ENCODE measurements around the gene C1orf141. TPM values are rescaled to one million over a fixed set of nuclear protein-coding genes. Genes with fewer than 3 reads are reported as not detected.
A peak's percentile ranks its signal among the peaks of the same experiment; 100 is the strongest.

Gene C1orf141
- total RNA-seq, 1 donor from 2014 or later = not detected

DNA sequence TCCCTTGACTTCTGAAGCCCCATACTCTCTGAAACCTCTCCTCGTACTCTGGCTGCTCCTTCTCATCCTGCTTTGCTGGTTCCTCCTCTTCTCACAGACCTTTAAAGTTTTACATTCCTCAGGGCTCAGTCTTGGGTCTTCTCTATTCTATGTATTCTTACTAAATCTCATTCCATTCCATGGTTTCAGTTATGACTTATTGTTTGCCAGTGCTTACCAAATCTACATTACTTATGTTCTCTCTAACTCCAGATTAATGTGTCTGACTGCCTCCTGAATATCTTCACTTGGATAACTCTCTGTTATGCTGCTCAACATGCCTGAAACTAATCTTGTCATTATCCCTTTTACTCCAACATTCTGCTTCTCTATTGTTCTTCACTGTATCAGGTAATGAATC is 75.4 kb downstream of the C1orf141 start:
- Mint-ChIP-seq H3K4me3 (ENCODE audit: unreplicated experiment) (no peak overlapping the region), H3K27ac (ENCODE audit: unreplicated experiment) (no peak overlapping the region), H3K4me1 (ENCODE audit: low read depth, unreplicated experiment) (no peaks in the 10 kb centered on the region), H3K27me3 (ENCODE audit: unreplicated experiment) (peaks cover 1% of the 10 kb centered on the region), H3K36me3 (ENCODE audit: unreplicated experiment) (no peaks in the 10 kb centered on the region), H3K9me3 (ENCODE audit: unreplicated experiment) (peaks cover 2% of the 10 kb centered on the region)
- TF ChIP-seq, protein P1, sequence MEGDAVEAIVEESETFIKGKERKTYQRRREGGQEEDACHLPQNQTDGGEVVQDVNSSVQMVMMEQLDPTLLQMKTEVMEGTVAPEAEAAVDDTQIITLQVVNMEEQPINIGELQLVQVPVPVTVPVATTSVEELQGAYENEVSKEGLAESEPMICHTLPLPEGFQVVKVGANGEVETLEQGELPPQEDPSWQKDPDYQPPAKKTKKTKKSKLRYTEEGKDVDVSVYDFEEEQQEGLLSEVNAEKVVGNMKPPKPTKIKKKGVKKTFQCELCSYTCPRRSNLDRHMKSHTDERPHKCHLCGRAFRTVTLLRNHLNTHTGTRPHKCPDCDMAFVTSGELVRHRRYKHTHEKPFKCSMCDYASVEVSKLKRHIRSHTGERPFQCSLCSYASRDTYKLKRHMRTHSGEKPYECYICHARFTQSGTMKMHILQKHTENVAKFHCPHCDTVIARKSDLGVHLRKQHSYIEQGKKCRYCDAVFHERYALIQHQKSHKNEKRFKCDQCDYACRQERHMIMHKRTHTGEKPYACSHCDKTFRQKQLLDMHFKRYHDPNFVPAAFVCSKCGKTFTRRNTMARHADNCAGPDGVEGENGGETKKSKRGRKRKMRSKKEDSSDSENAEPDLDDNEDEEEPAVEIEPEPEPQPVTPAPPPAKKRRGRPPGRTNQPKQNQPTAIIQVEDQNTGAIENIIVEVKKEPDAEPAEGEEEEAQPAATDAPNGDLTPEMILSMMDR (IDR thresholded peaks at IDR 0.05; ENCODE audit: partially characterized antibody, unreplicated experiment) = no peak
- DNase-seq = no peak

GRCh38 chr1:67058761-67059160 is 76.0 kb downstream of the C1orf141 start:
- H3K4me1 Mint-ChIP-seq (ENCODE audit: low read depth, unreplicated experiment) = no peaks in the 10 kb centered on the region
- no peaks in the 10 kb centered on the region for H3K36me3 Mint-ChIP-seq (ENCODE audit: unreplicated experiment)
- TF ChIP-seq, protein P1 (IDR thresholded peaks at IDR 0.05; ENCODE audit: partially characterized antibody, unreplicated experiment) = no peak
- H3K27ac Mint-ChIP-seq (ENCODE audit: unreplicated experiment) = no peak overlapping the region
- DNase-seq = no peak
- H3K27me3 Mint-ChIP-seq (ENCODE audit: unreplicated experiment) = peaks cover 1% of the 10 kb centered on the region
- peaks cover 2% of the 10 kb centered on the region for H3K9me3 Mint-ChIP-seq (ENCODE audit: unreplicated experiment)
- H3K4me3 Mint-ChIP-seq (ENCODE audit: unreplicated experiment) = no peak overlapping the region

DNA sequence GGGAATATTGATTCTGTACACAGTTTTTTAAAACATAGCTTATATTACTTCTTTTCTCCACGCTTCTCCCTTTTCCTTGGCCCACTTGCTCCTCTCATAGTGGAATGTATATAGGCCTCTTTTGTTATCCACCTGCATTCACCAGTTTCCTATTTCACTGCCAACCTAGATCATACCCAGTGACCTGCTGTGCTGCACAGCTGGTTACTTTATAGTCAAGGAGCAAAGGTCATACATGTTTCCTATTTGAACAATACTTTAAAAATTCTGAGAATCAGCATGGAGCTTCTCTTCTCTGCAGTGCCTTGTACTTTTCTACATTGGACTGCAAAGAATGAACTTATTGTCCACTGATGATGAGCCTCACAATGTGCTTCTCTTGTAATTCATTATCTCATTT is 76.5 kb downstream of the C1orf141 start:
- H3K27me3 Mint-ChIP-seq (ENCODE audit: unreplicated experiment) = peaks cover 1% of the 10 kb centered on the region
- no peak overlapping the region for H3K4me3 Mint-ChIP-seq (ENCODE audit: unreplicated experiment)
- no peak overlapping the region for H3K27ac Mint-ChIP-seq (ENCODE audit: unreplicated experiment)
- TF ChIP-seq, protein P1 (IDR thresholded peaks at IDR 0.05; ENCODE audit: partially characterized antibody, unreplicated experiment) = no peak
- peaks cover 2% of the 10 kb centered on the region for H3K9me3 Mint-ChIP-seq (ENCODE audit: unreplicated experiment)
- H3K36me3 Mint-ChIP-seq (ENCODE audit: unreplicated experiment) = no peaks in the 10 kb centered on the region
- no peaks in the 10 kb centered on the region for H3K4me1 Mint-ChIP-seq (ENCODE audit: low read depth, unreplicated experiment)
- DNase-seq = no peak

DNA sequence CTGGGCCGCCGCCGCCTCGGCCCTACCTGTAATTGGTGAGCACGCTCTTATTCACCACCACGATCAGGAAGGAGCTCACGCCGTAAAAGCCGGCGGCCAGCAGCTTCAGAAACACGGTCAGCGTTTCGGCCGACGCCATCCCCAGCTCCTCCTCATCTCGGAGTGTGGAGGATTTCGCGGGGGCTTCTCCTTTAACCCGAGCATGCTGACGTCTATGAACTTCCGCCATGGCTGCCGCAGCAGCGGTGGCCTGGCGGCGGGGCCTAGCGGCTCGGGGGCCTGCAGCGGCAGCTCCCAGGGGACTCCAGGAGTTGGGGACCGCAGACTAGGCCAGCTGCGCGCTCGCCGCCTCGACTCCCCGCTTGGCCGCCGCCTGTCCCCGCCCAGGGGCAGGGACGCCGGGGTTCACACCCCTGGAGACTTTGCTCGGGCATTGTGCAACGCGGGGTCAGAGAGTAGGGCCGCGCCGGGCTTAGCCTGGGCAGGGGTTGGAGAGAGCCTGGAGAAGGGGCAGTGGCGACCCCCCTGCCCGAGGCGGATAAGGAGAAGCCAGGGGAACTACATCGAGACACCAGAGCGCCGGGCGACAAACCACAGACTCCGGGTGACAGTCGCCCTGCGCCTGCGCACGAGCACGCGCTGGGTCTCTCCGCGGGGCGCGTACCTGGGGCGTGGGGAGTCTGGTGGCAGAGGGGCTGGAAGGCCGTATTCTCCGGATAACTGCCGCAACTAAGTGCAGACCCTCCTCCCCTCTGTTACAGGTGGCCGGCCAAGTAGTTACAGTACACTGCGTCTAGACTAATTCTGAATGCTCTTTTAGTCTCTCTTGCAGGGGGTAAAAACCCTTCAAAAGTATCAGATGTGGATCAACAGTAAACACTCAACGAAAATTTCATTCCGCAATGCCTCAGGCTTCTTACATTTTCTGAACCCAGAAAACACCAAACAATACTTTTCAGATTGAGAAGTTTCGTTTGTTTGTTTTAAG is 80.7 kb downstream of the C1orf141 start, which contains the start of gene SLC35D1:
Gene SLC35D1 (minus strand): TSS at position 364 of the 988 bp plus-strand sequence. CDS start 135 bp downstream, at position 229.
- H3K27ac Mint-ChIP-seq (ENCODE audit: unreplicated experiment) = peak within 1 kb of the TSS; percentile 60
- H3K27me3 Mint-ChIP-seq (ENCODE audit: unreplicated experiment) = peaks cover 4% of the 10 kb centered on the region
- peaks cover 8% of the 10 kb centered on the region for H3K4me1 Mint-ChIP-seq (ENCODE audit: low read depth, unreplicated experiment)
- no peaks in the 10 kb centered on the region for H3K36me3 Mint-ChIP-seq (ENCODE audit: unreplicated experiment)
- peak within 1 kb of the TSS; percentile 91 for H3K4me3 Mint-ChIP-seq (ENCODE audit: unreplicated experiment)
- peak; percentile 82 for DNase-seq
- peaks cover 2% of the 10 kb centered on the region for H3K9me3 Mint-ChIP-seq (ENCODE audit: unreplicated experiment)
- TF ChIP-seq, protein P1 (IDR thresholded peaks at IDR 0.05; ENCODE audit: partially characterized antibody, unreplicated experiment) = no peak

DNA sequence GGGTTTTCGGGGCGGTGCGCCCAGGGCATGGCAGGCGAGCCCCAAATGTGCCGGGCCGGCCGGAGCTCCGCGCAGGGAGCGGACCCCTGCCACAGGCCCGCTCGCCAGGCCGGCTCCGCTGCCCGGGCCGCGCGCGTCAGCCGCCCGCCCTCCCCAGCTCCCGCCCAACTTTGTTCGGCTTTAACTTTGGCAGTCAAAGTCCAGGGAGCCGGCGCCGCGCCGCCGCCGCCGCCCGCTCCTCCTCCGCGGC is 81.3 kb downstream of the C1orf141 start:
- Mint-ChIP-seq H3K27ac (ENCODE audit: unreplicated experiment) (peak overlapping the region; percentile 44), H3K4me3 (ENCODE audit: unreplicated experiment) (peak overlapping the region; percentile 91), H3K9me3 (ENCODE audit: unreplicated experiment) (peaks cover 2% of the 10 kb centered on the region), H3K36me3 (ENCODE audit: unreplicated experiment) (no peaks in the 10 kb centered on the region), H3K27me3 (ENCODE audit: unreplicated experiment) (peaks cover 4% of the 10 kb centered on the region), H3K4me1 (ENCODE audit: low read depth, unreplicated experiment) (peaks cover 8% of the 10 kb centered on the region)
- TF ChIP-seq, protein P1 (IDR thresholded peaks at IDR 0.05; ENCODE audit: partially characterized antibody, unreplicated experiment) = no peak
- DNase-seq = no peak
